Measurements from ENCODE around the gene MRPL55. TPM values are rescaled to one million over a fixed set of nuclear protein-coding genes. Genes with fewer than 3 reads are reported as not detected.

MRPL55 gene
- total and polyA plus RNA-seq, 4 donors, result 44.4 to 137 (median 73.3) TPM

GRCh38 chr1:228150120-228150460, 41.0 kb upstream of the MRPL55 start:
- Histone ChIP-seq H3K27me3 (ENCODE audit: control insufficient read depth in 3 of 3, insufficient read depth in 3 of 3, low read length in 2 of 3) (no peaks in the 10 kb centered on the region), H3K27ac (ENCODE audit: low read depth in 1 of 2, low read length in 1 of 2) (peak overlapping the region in 1 of 2 donors; percentile 71), H3K9ac (ENCODE audit: insufficient read depth in 1 of 2, low read length in 2 of 2) (no peak overlapping the region), H3K9me3 (ENCODE audit: control insufficient read depth in 4 of 4, insufficient read depth in 3 of 4, low read length in 3 of 4) (no peaks in the 10 kb centered on the region), H3K4me1 (ENCODE audit: control insufficient read depth in 5 of 5, insufficient read depth in 5 of 5, low read length in 5 of 5) (peaks cover 8 to 41% (median 30%) of the 10 kb centered on the region in 5 donors), H3K36me3 (ENCODE audit: control insufficient read depth in 4 of 4, insufficient read depth in 4 of 4, low read length in 4 of 4) (peaks cover 0 to 46% (median 1%) of the 10 kb centered on the region in 4 donors), H3K4me3 (no peak overlapping the region)
- no peak for DNase-seq
- 59% methylated on average over 4 to 7 of the region's 7 CpGs for WGBS, 2 donors
- TF ChIP-seq CTCF (IDR thresholded peaks at IDR 0.05; ENCODE audit: control extremely low read depth, extremely low read depth), result no peak
- no peak for ATAC-seq (ENCODE audit: insufficient read depth, low FRiP score)

GRCh38 chr1:228149406-228150119, 40.5 kb upstream of the MRPL55 start, which contains the start of gene GJC2:
Gene GJC2, plus strand, starts transcription at chr1:228149930. Its CDS starts 7,829 bp downstream, at chr1:228157759.
- DNase-seq (peak; percentile 61 to 83 (median 68)), ATAC-seq (ENCODE audit: insufficient read depth, low FRiP score) (no peak)
- WGBS, 2 donors, result 48 to 70% methylated on average over 17 of the region's 17 CpGs
- H3K4me3 ChIP-seq, result no peak within 1 kb of the TSS
- no peak for TF ChIP-seq CTCF (IDR thresholded peaks at IDR 0.05; ENCODE audit: control extremely low read depth, extremely low read depth)
- peak within 1 kb of the TSS; percentile 58 to 84 for H3K27ac ChIP-seq (ENCODE audit: low read depth in 1 of 2, low read length in 1 of 2)
- H3K9ac ChIP-seq (ENCODE audit: insufficient read depth in 1 of 2, low read length in 2 of 2), result peak within 1 kb of the TSS in 1 of 2 donors; percentile 23
- no peaks in the 10 kb centered on the region for H3K9me3 ChIP-seq (ENCODE audit: control insufficient read depth in 4 of 4, insufficient read depth in 3 of 4, low read length in 3 of 4)
- no peaks in the 10 kb centered on the region for H3K27me3 ChIP-seq (ENCODE audit: control insufficient read depth in 3 of 3, insufficient read depth in 3 of 3, low read length in 2 of 3)
- peaks cover 0 to 50% (median 1%) of the 10 kb centered on the region in 4 donors for H3K36me3 ChIP-seq (ENCODE audit: control insufficient read depth in 4 of 4, insufficient read depth in 4 of 4, low read length in 4 of 4)
- H3K4me1 ChIP-seq (ENCODE audit: control insufficient read depth in 5 of 5, insufficient read depth in 5 of 5, low read length in 5 of 5), result peaks cover 8 to 41% (median 30%) of the 10 kb centered on the region in 5 donors

DNA sequence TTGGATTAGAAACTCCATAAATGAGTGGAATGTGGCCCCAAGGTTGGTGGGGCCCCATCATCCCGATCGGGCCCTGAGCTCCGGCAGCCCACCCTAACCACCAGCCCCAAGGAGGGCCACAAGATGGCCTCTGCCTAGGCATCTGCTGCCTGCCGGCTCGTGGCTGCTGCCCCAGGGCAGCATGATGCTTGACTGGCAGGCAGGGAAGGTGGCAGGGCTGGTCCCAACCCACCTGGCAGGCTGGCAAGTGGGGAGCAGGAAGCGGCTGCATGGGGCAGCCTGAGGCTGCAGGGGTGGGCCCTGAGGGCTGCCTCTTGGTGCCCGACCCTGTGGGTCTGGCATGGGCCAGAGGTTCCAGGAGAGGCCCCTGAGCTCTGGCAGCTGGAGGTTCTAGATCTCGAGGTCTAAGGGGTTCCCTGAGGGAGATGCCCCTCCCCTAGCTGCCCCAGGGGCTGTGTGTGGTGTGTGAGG, 39.9 kb upstream of the MRPL55 start:
- no peak for TF ChIP-seq CTCF (IDR thresholded peaks at IDR 0.05; ENCODE audit: control extremely low read depth, extremely low read depth)
- peak overlapping the region; percentile 24 to 84 for H3K27ac ChIP-seq (ENCODE audit: low read depth in 1 of 2, low read length in 1 of 2)
- H3K4me3 ChIP-seq, result no peak overlapping the region
- ATAC-seq (ENCODE audit: insufficient read depth, low FRiP score) (no peak), DNase-seq (no peak)
- peaks cover 8 to 41% (median 30%) of the 10 kb centered on the region in 5 donors for H3K4me1 ChIP-seq (ENCODE audit: control insufficient read depth in 5 of 5, insufficient read depth in 5 of 5, low read length in 5 of 5)
- peak overlapping the region in 1 of 2 donors; percentile 23 for H3K9ac ChIP-seq (ENCODE audit: insufficient read depth in 1 of 2, low read length in 2 of 2)
- peaks cover 0 to 51% (median 1%) of the 10 kb centered on the region in 4 donors for H3K36me3 ChIP-seq (ENCODE audit: control insufficient read depth in 4 of 4, insufficient read depth in 4 of 4, low read length in 4 of 4)
- 67 to 84% methylated on average over 8 of the region's 8 CpGs for WGBS, 2 donors
- H3K9me3 ChIP-seq (ENCODE audit: control insufficient read depth in 4 of 4, insufficient read depth in 3 of 4, low read length in 3 of 4), result no peaks in the 10 kb centered on the region
- H3K27me3 ChIP-seq (ENCODE audit: control insufficient read depth in 3 of 3, insufficient read depth in 3 of 3, low read length in 2 of 3), result no peaks in the 10 kb centered on the region
